NCI-H1048 (cell line): ENCODE data around the gene DFFA.
"Not testable (repeated sequence)": the region's sequence is repeated elsewhere in the genome, so short reads cannot be mapped to it uniquely, and the experiment has no call there.

Source experiments
- DNase-seq: peaks from one replicate; lab custom pipeline; 2025; lab: John Stamatoyannopoulos, UW

DFFA gene

GRCh38 chr1:10472220-10473144 is at the start of gene DFFA:
DFFA (minus strand) TSS chr1:10472529; CDS start chr1:10472458, 71 bp downstream.
- peak; percentile 87 for DNase-seq

- DNase-seq, result no peak
Measured at GRCh38 chr1:10521537-10522157, 49.3 kb upstream of the DFFA start.

GRCh38 chr1:10520952-10521351 is 48.6 kb upstream of the DFFA start:
- no peak for DNase-seq

- no peak for DNase-seq
Measured at GRCh38 chr1:10520497-10520896, 48.2 kb upstream of the DFFA start.

- DNase-seq, result no peak
Measured at GRCh38 chr1:10519016-10519417, 46.7 kb upstream of the DFFA start.

- no peak for DNase-seq
Measured at GRCh38 chr1:10517677-10517982, 45.3 kb upstream of the DFFA start.

- no peak for DNase-seq
Measured at GRCh38 chr1:10516925-10517676, 44.8 kb upstream of the DFFA start.

- no peak for DNase-seq
Measured at GRCh38 chr1:10515976-10516750, 43.8 kb upstream of the DFFA start.

GRCh38 chr1:10515301-10515975 is 43.1 kb upstream of the DFFA start:
- no peak for DNase-seq

GRCh38 chr1:10514490-10515235 is 42.3 kb upstream of the DFFA start:
- no peak for DNase-seq

GRCh38 chr1:10513199-10513598 is 40.9 kb upstream of the DFFA start:
- DNase-seq, result no peak

- DNase-seq, result no peak
Measured at GRCh38 chr1:10511494-10511885, 39.2 kb upstream of the DFFA start.

GRCh38 chr1:10510520-10511493 is 38.5 kb upstream of the DFFA start:
- DNase-seq, result no peak

GRCh38 chr1:10509809-10510509 is 37.6 kb upstream of the DFFA start:
- DNase-seq, result no peak

- DNase-seq, result no peak
Measured at GRCh38 chr1:10508511-10508951, 36.2 kb upstream of the DFFA start.

- DNase-seq, result no peak
Measured at GRCh38 chr1:10507111-10507879, 35.0 kb upstream of the DFFA start.

- no peak for DNase-seq
Measured at GRCh38 chr1:10506677-10507047, 34.3 kb upstream of the DFFA start.

GRCh38 chr1:10506046-10506676 is 33.8 kb upstream of the DFFA start:
- not testable (repeated sequence) for DNase-seq
